GM19372 (cell line): ENCODE data around the gene ARHGAP29.
"Not testable (repeated sequence)": the region's sequence is repeated elsewhere in the genome, so short reads cannot be mapped to it uniquely, and the experiment has no call there.

Experiments used
- ATAC-seq: cut with Tn5 transposase; IDR thresholded peaks from one replicate; pipeline ENCODE4 v1.9.1; 2021; ENCODE audit warnings: mild to moderate bottlenecking, low read depth, moderate library complexity; ENCODE audit not compliant: unreplicated experiment

The ARHGAP29 gene

GRCh38 chr1:94183197-94183815 lies 54.1 kb downstream of the ARHGAP29 start:
- ATAC-seq = no peak

GRCh38 chr1:94182191-94182590 lies 55.2 kb downstream of the ARHGAP29 start:
- no peak for ATAC-seq

DNA sequence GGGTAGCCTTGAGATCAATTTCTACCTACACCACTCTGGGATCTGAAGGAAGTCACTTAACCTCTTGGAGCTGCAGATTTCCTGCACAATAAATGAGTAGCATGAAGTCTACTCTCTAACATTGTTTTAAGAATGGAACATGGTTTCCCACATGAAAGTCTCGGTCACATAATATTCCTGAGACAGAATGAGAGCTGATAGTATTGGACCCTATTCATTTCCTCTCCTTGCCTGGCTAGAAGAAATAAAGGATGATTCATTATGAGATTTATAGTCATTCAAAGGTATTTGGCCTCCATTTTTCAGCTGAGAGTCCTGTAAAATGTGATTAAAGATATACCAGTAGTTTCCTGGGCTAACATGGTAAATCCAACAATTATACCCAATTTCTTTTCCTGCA lies 56.7 kb downstream of the ARHGAP29 start:
- ATAC-seq = no peak

GRCh38 chr1:94178901-94179300 lies 58.5 kb downstream of the ARHGAP29 start:
- no peak for ATAC-seq

GRCh38 chr1:94169126-94169525 lies 68.3 kb downstream of the ARHGAP29 start:
- no peak for ATAC-seq

DNA sequence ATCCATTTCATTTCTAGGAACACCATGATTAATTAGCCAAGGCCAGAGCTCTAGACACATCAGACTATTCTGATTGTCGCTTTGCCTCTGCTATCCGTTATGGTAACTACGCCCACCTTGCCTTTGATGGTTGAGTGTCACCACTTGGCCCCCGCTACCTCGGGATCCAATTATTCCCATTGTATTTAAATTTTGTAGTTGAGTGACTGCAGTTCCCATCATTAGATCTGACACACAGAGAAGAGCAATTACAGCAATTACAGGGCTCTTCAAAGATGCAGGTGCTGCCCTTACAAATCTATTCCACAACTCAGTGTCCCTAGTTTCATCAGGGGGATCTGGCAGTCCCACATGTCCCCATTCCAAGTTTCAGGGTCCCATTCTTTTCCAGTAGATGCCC lies 71.5 kb downstream of the ARHGAP29 start:
- ATAC-seq = no peak

DNA sequence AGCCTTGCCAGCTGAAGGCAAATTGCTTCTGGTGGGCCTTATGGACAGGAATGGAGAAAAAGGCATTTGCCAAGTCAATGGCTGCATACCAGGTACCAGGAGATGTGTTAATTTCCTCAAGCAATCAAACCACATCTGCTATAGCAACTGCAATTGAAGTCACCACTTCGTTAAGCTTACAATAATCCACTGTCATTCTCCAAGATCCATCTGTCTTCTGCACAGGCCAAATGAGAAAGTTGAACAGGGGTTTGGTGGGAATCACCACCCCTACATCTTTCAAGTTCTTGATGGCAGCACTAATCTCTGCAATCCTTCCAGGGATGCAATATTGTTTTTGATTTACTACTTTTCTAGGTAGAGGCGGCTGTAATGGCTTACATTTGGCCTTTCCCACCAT lies 72.5 kb downstream of the ARHGAP29 start:
- ATAC-seq = not testable (repeated sequence)

GRCh38 chr1:94164121-94164520 lies 73.3 kb downstream of the ARHGAP29 start:
- not testable (repeated sequence) for ATAC-seq

DNA sequence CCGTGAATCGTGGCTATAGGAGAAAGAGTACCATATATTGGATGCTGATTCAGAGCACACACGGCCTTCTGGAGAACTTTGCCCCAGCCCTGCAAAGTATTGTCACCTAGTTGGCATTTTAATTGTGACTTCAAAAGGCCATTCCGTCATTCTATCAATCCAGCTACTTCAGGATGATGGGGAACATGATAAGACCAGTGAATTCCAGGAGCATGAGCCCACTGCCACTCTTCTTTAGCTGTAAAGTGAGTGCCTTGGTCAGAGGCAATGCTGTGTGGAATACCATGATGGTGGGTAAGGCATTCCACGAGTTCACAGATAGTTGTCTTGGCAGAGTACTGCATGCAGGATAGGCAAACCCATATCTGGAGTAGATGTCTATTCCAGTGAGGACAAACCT lies 74.1 kb downstream of the ARHGAP29 start:
- ATAC-seq = not testable (repeated sequence)

- ATAC-seq = no peak
Observed at GRCh38 chr1:94160811-94161210, 76.6 kb downstream of the ARHGAP29 start.

- ATAC-seq = no peak
Observed at GRCh38 chr1:94156096-94156625, 81.2 kb downstream of the ARHGAP29 start.

DNA sequence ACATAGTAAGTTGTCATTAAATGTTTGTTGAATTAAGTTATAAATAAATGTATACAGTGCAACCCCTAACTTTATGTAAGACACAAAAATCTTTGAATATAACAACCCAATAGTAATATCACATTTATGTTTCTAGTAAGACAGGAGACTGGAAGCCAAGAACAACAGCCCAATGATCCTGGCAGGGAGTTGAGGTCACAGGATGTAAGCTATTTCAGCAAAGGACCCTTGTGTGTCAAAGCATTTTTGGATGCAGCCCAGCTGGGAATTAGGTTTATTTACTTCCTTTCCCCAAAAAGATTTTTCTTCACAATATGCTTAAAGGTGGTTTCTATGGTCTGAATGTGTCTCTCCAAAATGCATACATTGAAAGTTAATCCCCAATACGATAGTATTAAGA lies 82.4 kb downstream of the ARHGAP29 start:
- ATAC-seq = no peak

GRCh38 chr1:94153133-94153532 lies 84.3 kb downstream of the ARHGAP29 start:
- ATAC-seq = no peak

DNA sequence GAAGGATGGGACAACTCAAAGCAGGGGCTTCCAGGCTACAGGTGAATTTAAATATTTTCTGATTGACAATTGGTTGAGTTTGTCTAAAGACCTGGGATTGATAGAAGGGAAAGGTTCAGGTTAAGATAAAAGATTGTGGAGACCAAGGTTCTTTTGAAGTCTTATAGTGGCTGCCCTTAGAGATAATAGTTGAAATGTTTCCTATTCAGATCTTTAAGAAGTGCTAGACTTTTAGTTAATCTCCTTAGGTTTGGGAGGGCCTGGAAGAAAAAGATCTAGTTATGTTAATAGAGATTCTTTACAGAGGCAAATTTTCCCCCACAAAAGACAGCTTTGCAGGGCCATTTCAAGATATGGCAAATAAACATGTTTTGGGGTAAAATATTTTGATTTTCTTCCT lies 88.2 kb downstream of the ARHGAP29 start:
- ATAC-seq = not testable (repeated sequence)

DNA sequence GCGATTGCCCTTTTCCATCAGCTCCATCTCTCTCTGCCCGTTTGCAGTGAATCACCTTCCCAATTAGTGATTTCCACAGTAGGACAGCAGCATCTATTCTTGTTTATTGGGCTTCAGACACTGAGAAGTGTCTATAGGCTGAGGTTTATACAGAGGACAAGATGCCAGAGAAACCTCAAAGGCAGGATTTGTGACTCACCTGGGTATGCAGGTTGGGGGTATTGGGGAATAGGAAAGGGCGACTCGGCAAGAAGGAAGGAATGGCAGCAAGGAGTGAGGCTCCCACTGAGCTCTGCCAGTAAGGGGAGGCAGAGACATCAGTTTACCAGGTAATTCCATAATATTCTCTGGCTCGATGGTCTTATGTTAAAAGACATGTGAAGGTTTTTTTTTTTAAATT lies 91.1 kb downstream of the ARHGAP29 start:
- no peak for ATAC-seq

DNA sequence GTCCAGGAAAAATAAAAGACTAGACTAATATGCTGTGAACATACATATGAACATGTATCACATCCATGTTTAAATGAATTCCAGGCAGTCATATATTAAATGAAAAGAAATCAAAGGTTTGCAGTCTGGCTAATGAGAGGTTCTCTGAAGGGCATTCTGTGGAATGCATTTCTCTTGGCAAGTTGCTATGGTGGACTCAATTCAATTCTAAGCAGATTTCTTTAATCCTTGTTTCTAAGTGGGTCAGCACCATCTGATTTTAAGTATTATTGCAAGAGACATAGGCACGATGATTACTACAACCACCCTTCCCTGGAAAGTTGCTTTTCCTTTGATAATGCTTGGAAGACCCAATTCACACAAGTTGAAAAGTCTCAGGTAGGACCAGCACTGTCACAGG lies 92.5 kb downstream of the ARHGAP29 start:
- ATAC-seq = no peak

- no peak for ATAC-seq
Observed at GRCh38 chr1:94143809-94144176, 93.6 kb downstream of the ARHGAP29 start.

- no peak for ATAC-seq
Observed at GRCh38 chr1:94143173-94143808, 94.1 kb downstream of the ARHGAP29 start.

GRCh38 chr1:94142583-94142982 lies 94.8 kb downstream of the ARHGAP29 start:
- ATAC-seq = no peak

DNA sequence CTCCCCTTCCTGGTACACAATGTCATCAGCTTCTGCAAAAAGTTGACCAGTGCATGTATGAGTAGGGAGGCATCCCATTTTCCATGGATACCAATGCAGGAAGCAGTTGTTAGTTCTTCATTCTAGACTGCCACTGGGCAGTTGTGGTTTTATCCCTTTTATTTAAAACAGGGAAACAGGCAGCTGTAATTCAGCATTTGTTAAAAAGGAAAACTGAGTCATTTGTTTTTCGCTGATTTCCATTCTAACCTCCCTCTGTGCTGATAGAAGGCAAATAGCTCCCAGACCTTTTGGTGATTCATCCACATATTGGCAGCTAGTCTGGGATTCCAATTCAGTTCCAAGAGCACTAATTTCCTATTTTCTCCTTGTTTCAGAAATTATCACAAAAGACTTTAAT lies 95.4 kb downstream of the ARHGAP29 start:
- ATAC-seq = no peak

- no peak for ATAC-seq
Observed at GRCh38 chr1:94132111-94132510, 105.3 kb downstream of the ARHGAP29 start.

GRCh38 chr1:94130851-94131595 lies 106.4 kb downstream of the ARHGAP29 start:
- no peak for ATAC-seq
